ENCODE results near the gene PRTN3. TPM values are rescaled to one million over a fixed set of nuclear protein-coding genes. Genes with fewer than 3 reads are reported as not detected.

Gene PRTN3
- total and polyA plus RNA-seq, 12 donors, result 0.20 to 0.40 (median 0.33) TPM; not detected in 8

DNA sequence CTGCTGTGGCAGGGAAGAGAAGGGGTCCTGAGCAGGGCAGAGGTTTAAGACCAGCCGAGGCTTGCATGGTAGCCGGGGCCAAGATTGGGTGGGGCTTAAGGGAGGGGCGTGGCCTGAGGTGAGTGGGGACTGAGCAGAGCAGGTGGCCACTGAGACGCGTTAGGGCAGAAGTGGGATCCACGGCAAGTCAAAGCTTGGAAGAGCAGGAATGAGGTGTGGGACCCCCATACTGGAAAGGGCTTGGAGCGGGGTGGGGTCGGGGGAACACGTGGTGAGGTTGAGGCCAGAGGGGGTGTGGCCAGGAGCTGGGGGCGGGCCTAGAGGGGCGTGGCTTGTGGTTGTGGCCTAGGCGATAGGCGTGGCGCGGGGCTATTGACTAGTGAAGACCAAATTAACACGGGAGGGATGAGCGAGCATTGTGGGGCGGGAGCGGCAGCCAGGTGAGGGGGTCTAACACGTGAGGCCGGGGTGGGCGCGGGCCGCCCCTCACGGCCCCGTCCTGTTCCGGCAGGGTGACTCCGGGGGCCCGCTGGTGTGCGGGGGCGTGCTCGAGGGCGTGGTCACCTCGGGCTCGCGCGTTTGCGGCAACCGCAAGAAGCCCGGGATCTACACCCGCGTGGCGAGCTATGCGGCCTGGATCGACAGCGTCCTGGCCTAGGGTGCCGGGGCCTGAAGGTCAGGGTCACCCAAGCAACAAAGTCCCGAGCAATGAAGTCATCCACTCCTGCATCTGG lies 21.9 kb downstream of the PRTN3 start:
- 9 to 24% (median 16%) methylated on average over 17 to 48 of the region's 48 CpGs for WGBS, 4 donors
- Histone ChIP-seq H3K4me1 (replicated peaks in 1 of 2) (peaks cover 6 to 9% of the 10 kb centered on the region in 2 donors), H3K4me3 (no peak overlapping the region), H3K27me3 (peaks cover 9% of the 10 kb centered on the region), H3K27ac (peak overlapping the region in 1 of 5 donors; percentile 29), H3K9me3 (replicated peaks in 1 of 3) (no peaks in the 10 kb centered on the region), H3K36me3 (replicated peaks in 1 of 2) (peaks cover 0 to 1% of the 10 kb centered on the region in 2 donors)
- TF ChIP-seq, protein P1, sequence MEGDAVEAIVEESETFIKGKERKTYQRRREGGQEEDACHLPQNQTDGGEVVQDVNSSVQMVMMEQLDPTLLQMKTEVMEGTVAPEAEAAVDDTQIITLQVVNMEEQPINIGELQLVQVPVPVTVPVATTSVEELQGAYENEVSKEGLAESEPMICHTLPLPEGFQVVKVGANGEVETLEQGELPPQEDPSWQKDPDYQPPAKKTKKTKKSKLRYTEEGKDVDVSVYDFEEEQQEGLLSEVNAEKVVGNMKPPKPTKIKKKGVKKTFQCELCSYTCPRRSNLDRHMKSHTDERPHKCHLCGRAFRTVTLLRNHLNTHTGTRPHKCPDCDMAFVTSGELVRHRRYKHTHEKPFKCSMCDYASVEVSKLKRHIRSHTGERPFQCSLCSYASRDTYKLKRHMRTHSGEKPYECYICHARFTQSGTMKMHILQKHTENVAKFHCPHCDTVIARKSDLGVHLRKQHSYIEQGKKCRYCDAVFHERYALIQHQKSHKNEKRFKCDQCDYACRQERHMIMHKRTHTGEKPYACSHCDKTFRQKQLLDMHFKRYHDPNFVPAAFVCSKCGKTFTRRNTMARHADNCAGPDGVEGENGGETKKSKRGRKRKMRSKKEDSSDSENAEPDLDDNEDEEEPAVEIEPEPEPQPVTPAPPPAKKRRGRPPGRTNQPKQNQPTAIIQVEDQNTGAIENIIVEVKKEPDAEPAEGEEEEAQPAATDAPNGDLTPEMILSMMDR (IDR thresholded peaks at IDR 0.05), result no peak
- no peak for TF ChIP-seq POLR2A (IDR thresholded peaks at IDR 0.05)
- intact Hi-C loops (cut with DNase I), result loop anchor here in 1 of 2 donors (5.0 kb wide), 1 partner anchor 55 kb away; the partner anchor contains the start of gene KISS1R
- DNase-seq, result peak; percentile 64 to 84 (median 74)

DNA sequence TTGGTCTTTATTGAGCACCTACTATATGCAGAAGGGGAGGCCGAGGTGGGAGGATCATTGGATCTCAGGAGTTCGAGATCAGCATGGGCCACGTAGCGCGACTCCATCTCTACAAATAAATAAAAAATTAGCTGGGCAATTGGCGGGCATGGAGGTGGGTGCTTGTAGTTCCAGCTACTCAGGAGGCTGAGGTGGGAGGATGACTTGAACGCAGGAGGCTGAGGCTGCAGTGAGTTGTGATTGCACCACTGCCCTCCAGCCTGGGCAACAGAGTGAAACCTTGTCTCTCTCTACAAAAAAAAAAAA lies 22.5 kb downstream of the PRTN3 start:
- Histone ChIP-seq H3K4me3 (no peak overlapping the region), H3K9me3 (replicated peaks in 1 of 3) (no peaks in the 10 kb centered on the region), H3K27ac (no peak overlapping the region), H3K4me1 (replicated peaks in 1 of 2) (peaks cover 6 to 9% of the 10 kb centered on the region in 2 donors), H3K36me3 (replicated peaks in 1 of 2) (peaks cover 0 to 6% of the 10 kb centered on the region in 2 donors), H3K27me3 (peaks cover 9% of the 10 kb centered on the region)
- DNase-seq, result no peak
- 61 to 87% (median 62%) methylated on average over 7 of the region's 7 CpGs for WGBS, 4 donors
- intact Hi-C loops (cut with DNase I), result loop anchor here in 1 of 2 donors (5.0 kb wide), 1 partner anchor 54 kb away; the partner anchor contains the start of gene KISS1R
- TF ChIP-seq POLR2A (IDR thresholded peaks at IDR 0.05), result no peak
- TF ChIP-seq, protein P1 (IDR thresholded peaks at IDR 0.05), result no peak

DNA sequence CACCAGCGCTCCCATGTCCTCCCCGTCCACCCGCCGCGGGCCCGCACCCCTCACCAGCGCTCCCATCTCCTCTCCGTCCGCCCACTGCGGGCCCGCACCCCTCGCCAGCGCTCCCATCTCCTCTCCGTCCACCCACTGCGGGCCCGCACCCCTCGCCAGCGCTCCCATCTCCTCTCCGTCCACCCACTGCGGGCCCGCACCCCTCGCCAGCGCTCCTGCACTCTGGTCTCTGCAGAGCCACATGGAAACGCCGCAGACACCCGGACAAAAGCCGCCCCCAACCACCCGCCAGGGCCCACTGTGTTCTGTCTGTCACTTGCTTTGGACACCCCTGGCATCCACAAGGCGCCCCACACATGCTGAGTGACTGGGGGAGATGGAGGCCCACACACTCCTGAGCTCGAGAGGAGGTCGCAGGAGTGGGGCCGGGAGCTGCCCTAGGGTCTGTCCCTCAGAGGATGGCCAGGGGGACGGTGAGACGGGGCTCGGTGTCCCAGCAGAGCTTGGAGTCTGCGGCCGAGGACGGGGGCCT lies 26.0 kb downstream of the PRTN3 start:
- H3K4me3 ChIP-seq, result no peak overlapping the region
- no peaks in the 10 kb centered on the region for H3K9me3 ChIP-seq (replicated peaks in 1 of 3)
- WGBS, 4 donors, result 85 to 90% (median 87%) methylated on average over 24 to 37 of the region's 38 CpGs
- peaks cover 0 to 23% of the 10 kb centered on the region in 2 donors for H3K36me3 ChIP-seq (replicated peaks in 1 of 2)
- TF ChIP-seq POLR2A (IDR thresholded peaks at IDR 0.05), result no peak
- TF ChIP-seq, protein P1 (IDR thresholded peaks at IDR 0.05), result no peak
- DNase-seq, result peak in 1 of 7 donors; percentile 17
- peaks cover 10 to 17% of the 10 kb centered on the region in 2 donors for H3K4me1 ChIP-seq (replicated peaks in 1 of 2)
- no peak overlapping the region for H3K27ac ChIP-seq
- no peaks in the 10 kb centered on the region for H3K27me3 ChIP-seq
- intact Hi-C loops (cut with DNase I), result loop anchor here (2.0 to 5.0 kb wide), 2 partner anchors 54 to 115 kb away; partner anchors contain the start of gene WDR18 (in 1 of the 2)

DNA sequence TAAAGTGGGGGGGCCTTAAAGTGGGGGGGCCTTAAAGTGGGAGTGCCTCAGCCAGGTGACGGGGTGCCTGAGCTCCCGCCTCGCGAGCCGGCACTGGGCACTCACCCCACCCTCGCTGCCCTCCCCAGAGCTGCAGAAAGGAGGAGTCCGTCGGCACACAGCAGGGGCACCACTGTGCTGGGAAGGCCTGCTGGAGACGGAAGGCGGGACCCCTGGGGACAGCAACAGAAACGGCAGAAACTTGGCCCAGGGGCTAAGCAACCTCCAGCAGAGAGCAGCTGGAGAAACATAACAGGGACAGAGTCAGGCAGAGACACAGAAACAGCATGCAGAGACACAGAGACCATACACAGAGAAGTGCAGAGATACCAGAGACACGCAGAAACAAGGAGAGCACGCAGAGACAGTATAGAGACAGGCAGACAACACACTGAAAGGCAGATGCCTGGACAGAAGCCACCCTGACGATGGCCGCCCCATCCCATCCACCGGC lies 26.5 kb downstream of the PRTN3 start:
- peaks cover 0 to 23% of the 10 kb centered on the region in 2 donors for H3K36me3 ChIP-seq (replicated peaks in 1 of 2)
- WGBS, 4 donors, result 82 to 90% (median 86%) methylated on average over 10 to 16 of the region's 16 CpGs
- no peak overlapping the region for H3K4me3 ChIP-seq
- peaks cover 15 to 22% of the 10 kb centered on the region in 2 donors for H3K4me1 ChIP-seq (replicated peaks in 1 of 2)
- H3K27me3 ChIP-seq, result no peaks in the 10 kb centered on the region
- no peaks in the 10 kb centered on the region for H3K9me3 ChIP-seq (replicated peaks in 1 of 3)
- DNase-seq, result peak in 1 of 7 donors; percentile 21
- TF ChIP-seq, protein P1 (IDR thresholded peaks at IDR 0.05), result no peak
- no peak for TF ChIP-seq POLR2A (IDR thresholded peaks at IDR 0.05)
- no peak overlapping the region for H3K27ac ChIP-seq
- intact Hi-C loops (cut with DNase I), result loop anchor here (2.0 to 5.0 kb wide), 2 partner anchors 53 to 115 kb away; partner anchors contain the start of gene WDR18 (in 1 of the 2)

Measured in adrenal gland (tissue), 12 donors.